HepG2 (cell line): Measurements from ENCODE around the gene TMEM252. TPM values are rescaled to one million over a fixed set of nuclear protein-coding genes. Genes with fewer than 3 reads are reported as not detected.

Experiments
- ATAC-seq: fragments of 200-7000 bp; cut with Tn5 transposase; 3 replicates; pipeline ENCODE4 v1.9.1; 2020; ENCODE audit warnings: mild to moderate bottlenecking, moderate library complexity
- BruUV-seq: library from RNA; stranded (reverse); fragments of 400-500 nt; replicated peaks from 2 replicates; lab custom pipeline; 2021; lab: Mats Ljungman, UMichigan
- CTCF ChIA-PET: fragments of 300-600 bp; formaldehyde crosslinking; extraction: SDS; loops from one replicate; lab custom pipeline; 2021; ENCODE audit warnings: low total read pairs, inconsistent platforms, low intra/inter-chr PET ratio; lab: Yijun Ruan, JAX
- POLR2A ChIA-PET: fragments of 350-600 bp; sonication (Branson Sonifier 250); formaldehyde crosslinking; loops from one replicate; lab custom pipeline; 2020; ENCODE audit warnings: antibody characterized with exemption, inconsistent platforms; lab: Yijun Ruan, JAX
- DNase-seq: peaks from one replicate; pipeline ENCODE4 v3.0.0-alpha.2; 2015; ENCODE audit warnings: low spot score
- FAIRE-seq: peaks from 3 replicates; lab custom pipeline; 2011; peaks lifted over from hg19 to GRCh38; lab: Jason Lieb, UNC
- H2AFZ ChIP-seq: one replicate; pipeline ENCODE4 v1.6.1; 2011; ENCODE audit warnings: low read length, inconsistent platforms
- H3K27ac ChIP-seq: fragments of 300-600 bp; 3 replicates; pipeline ENCODE4 v1.8.0; 2011; ENCODE audit warnings: mixed run types, mild to moderate bottlenecking, mixed read lengths, low read length, inconsistent platforms; ENCODE audit not compliant: insufficient read depth; ENCODE audit errors: extremely low read length
- H3K27me3 ChIP-seq, 2 experiments: fragments of 200-600 bp in 1 of 2; 2 replicates in 1 of 2; 3 replicates in 1 of 2; pipeline versions ENCODE4 v1.6.0 to v1.8.0; 2011; ENCODE audit warnings: low read length in 2 of 2, mild to moderate bottlenecking in 2 of 2, moderate library complexity in 2 of 2, inconsistent platforms in 1 of 2; ENCODE audit not compliant: insufficient read depth in 2 of 2, control insufficient read depth in 1 of 2
- H3K36me3 ChIP-seq, 2 experiments: fragments of 200-600 bp in 1 of 2; replicated peaks in 1 of 2; 2 replicates in 1 of 2; 3 replicates in 1 of 2; pipeline versions ENCODE4 v1.5.1 to v1.8.0; 2011; ENCODE audit warnings: low read length in 2 of 2, inconsistent platforms in 1 of 2; ENCODE audit not compliant: insufficient read depth in 2 of 2, control insufficient read depth in 1 of 2
- H3K4me1 ChIP-seq: 2 replicates; pipeline ENCODE4 v1.5.1; 2012; ENCODE audit warnings: low read length, inconsistent platforms; ENCODE audit not compliant: insufficient read depth
- H3K4me2 ChIP-seq: 2 replicates; pipeline ENCODE4 v1.6.0; 2011; ENCODE audit warnings: low read depth, low read length, inconsistent platforms
- H3K4me3 ChIP-seq, 3 experiments: fragments of 200-600 bp in 1 of 3; sonication (generic), shearing (Covaris generic) in 1 of 3; replicated peaks in 1 of 3; 2 replicates each; pipeline ENCODE4 v1.5.1; 2011 to 2016; ENCODE audit warnings: low read length in 3 of 3, inconsistent platforms in 2 of 3, low read depth in 2 of 3, mild to moderate bottlenecking in 2 of 3, control low read depth in 1 of 3, mixed read lengths in 1 of 3; ENCODE audit not compliant: insufficient read depth in 1 of 3
- H3K79me2 ChIP-seq: one replicate; pipeline ENCODE4 v1.6.1; 2011; ENCODE audit warnings: low read length, inconsistent platforms; ENCODE audit not compliant: insufficient read depth
- H3K9ac ChIP-seq: 2 replicates; pipeline ENCODE4 v1.6.0; 2011; ENCODE audit warnings: mild to moderate bottlenecking, low read depth, low read length, inconsistent platforms; ENCODE audit not compliant: insufficient read depth
- H3K9me3 ChIP-seq: 2 replicates; pipeline ENCODE4 v1.5.1; 2012; ENCODE audit warnings: mild to moderate bottlenecking, low read length
- H4K20me1 ChIP-seq: 2 replicates; pipeline ENCODE4 v1.6.0; 2011; ENCODE audit warnings: inconsistent platforms, mild to moderate bottlenecking, low read length, moderate library complexity; ENCODE audit not compliant: insufficient read depth
- ATM ChIP-seq: fragments of 450-650 bp; IDR thresholded peaks from 2 replicates; pipeline ENCODE4 v1.7.1; 2017; ENCODE audit warnings: mild to moderate bottlenecking, borderline replicate concordance
- FOXP1 ChIP-seq, 2 experiments: fragments of 450-650 bp in 1 of 2; IDR thresholded peaks; 2 replicates each; pipeline ENCODE4 v1.6.1; 2017 to 2018; ENCODE audit warnings: antibody characterized with exemption in 1 of 2
- FUBP1 ChIP-seq: sonication (generic); formaldehyde crosslinking; IDR thresholded peaks from 2 replicates; pipeline ENCODE4 v1.5.1; 2020; ENCODE audit warnings: missing genetic modification reagents, mild to moderate bottlenecking, borderline replicate concordance
- GZF1 ChIP-seq: sonication (generic); formaldehyde crosslinking; IDR thresholded peaks from 2 replicates; pipeline ENCODE4 v1.5.1; 2020; ENCODE audit warnings: mild to moderate bottlenecking, missing genetic modification reagents
- NFE2L1 ChIP-seq: sonication (generic); formaldehyde crosslinking; IDR thresholded peaks from 2 replicates; pipeline ENCODE4 v1.4.0; 2020; ENCODE audit warnings: missing genetic modification reagents, mild to moderate bottlenecking, borderline replicate concordance
- NR2F6 ChIP-seq, 2 experiments: IDR thresholded peaks; 2 replicates each; pipeline ENCODE4 v1.6.1; 2016; ENCODE audit warnings: antibody characterized with exemption in 1 of 2, mild to moderate bottlenecking in 1 of 2
- SIN3B ChIP-seq: fragments of 150-350 bp; IDR thresholded peaks from 2 replicates; pipeline ENCODE4 v1.6.1; 2014; ENCODE audit warnings: low read length
- TBP ChIP-seq: sonication (generic); formaldehyde crosslinking; IDR thresholded peaks from 2 replicates; pipeline ENCODE4 v1.5.0; 2020; ENCODE audit warnings: missing genetic modification reagents
- THYN1 ChIP-seq: sonication (generic); formaldehyde crosslinking; IDR thresholded peaks from 2 replicates; pipeline ENCODE4 v1.8.1; 2023; ENCODE audit warnings: low read depth, mild to moderate bottlenecking, moderate library complexity, missing genetic modification reagents, borderline replicate concordance
- ZNF143 ChIP-seq: sonication (generic); formaldehyde crosslinking; IDR thresholded peaks from 2 replicates; pipeline ENCODE4 v1.4.0; 2020; ENCODE audit warnings: missing genetic modification reagents
- ZNF274 ChIP-seq: sonication (generic); formaldehyde crosslinking; IDR thresholded peaks from 2 replicates; pipeline ENCODE4 v1.5.1; 2020; ENCODE audit warnings: mild to moderate bottlenecking, missing genetic modification reagents
- ZNF292 ChIP-seq: sonication (generic); formaldehyde crosslinking; IDR thresholded peaks from 2 replicates; pipeline ENCODE4 v1.8.1; 2022; ENCODE audit warnings: mild to moderate bottlenecking, low read depth, missing genetic modification reagents, borderline replicate concordance
- ZNF414 ChIP-seq: sonication (generic); formaldehyde crosslinking; IDR thresholded peaks from 2 replicates; pipeline ENCODE4 v1.5.0; 2020; ENCODE audit warnings: missing genetic modification reagents
- WGBS: methylation state at CpG from one replicate; pipeline ENCODE4 v1.1.6; 2017; ENCODE audit warnings: low lambda C conversion rate; 5-methylcytosine and 5-hydroxymethylcytosine counted together
- in situ Hi-C: cut with HindIII; loops from 2 replicates; pipeline ENCODE4 v1.10.0; 2017; ENCODE audit warnings: low pct_unique_long_range_greater_than_20kb; ENCODE audit not compliant: extremely low pct_ligation_motif_present
- intact Hi-C: fragments of 100-400 bp; cut with micrococcal nuclease; formaldehyde crosslinking; loops from one replicate; pipeline ENCODE4 v1.10.0; 2022; ENCODE audit not compliant: unreplicated experiment
- polyA plus RNA-seq, 8 experiments: library from polyadenylated mRNA; depleted of rRNA in 3 of 8; stranded (reverse) in 7 of 8; unstranded in 1 of 8; fragments of >200 nt; fragmentation: Illumina TruSeq in 4 of 8; extraction: Trizol in 4 of 8; gene quantifications; 2 replicates each; pipeline versions ENCODE4 v1.2.1 to v1.2.3, GENCODE V29; 2011 to 2016; ENCODE audit warnings: low read depth in 4 of 8, missing spikeins in 1 of 8, mixed read lengths in 1 of 8; ENCODE audit not compliant: insufficient read depth in 1 of 8
- total RNA-seq, 5 experiments: library from RNA; depleted of rRNA; stranded (reverse); fragments of >200 nt; fragmentation: Illumina TruSeq; extraction: Trizol; gene quantifications; 2 replicates each; pipeline ENCODE4 v1.2.3, GENCODE V29; 2016; ENCODE audit warnings: low read depth in 1 of 5

TMEM252 gene
- total and polyA plus RNA-seq, 2 of the 13 experiments (the other 11 are each of a cell fraction or from before 2014, with no cell fraction given): not detected

DNA sequence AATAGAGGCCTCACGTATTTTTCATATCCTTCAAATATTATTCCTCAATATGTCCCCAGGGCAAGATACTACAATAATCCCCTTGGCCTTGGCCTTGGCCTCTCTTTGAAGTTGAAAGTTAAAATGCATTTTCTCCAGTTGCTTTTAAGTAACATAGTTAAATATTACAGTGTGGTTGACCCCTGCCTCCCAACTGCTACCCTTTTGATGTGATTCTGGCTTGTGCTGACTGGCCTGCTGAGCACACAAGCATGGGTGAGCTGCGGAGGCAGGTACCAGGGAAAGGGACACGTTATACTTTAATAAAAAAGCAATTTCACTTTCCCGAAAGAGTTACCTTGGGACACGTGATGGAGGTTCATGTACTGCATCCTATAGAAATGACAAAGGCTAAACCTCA is 17.9 kb upstream of the TMEM252 start:
- Histone ChIP-seq H3K36me3 (no peaks in the 10 kb centered on the region), H3K79me2 (no peaks in the 10 kb centered on the region), H3K9me3 (no peaks in the 10 kb centered on the region), H4K20me1 (no peaks in the 10 kb centered on the region), H3K27ac (no peak overlapping the region), H3K9ac (no peak overlapping the region), H3K27me3 (no peaks in the 10 kb centered on the region), H2AFZ (no peak overlapping the region), H3K4me1 (0 out of 2 replicates have a peak, but pooled peaks cover 5% of the 10 kb centered on the region), H3K4me2 (no peak overlapping the region), H3K4me3 (no peak overlapping the region)
- ATAC-seq (no peak), FAIRE-seq (no peak), DNase-seq (no peak)
- ChIA-PET POLR2A (no interaction called here), CTCF (no interaction called here)
- intact Hi-C loops: no loop called here
- BruUV-seq: no TSS peak
- TF ChIP-seq ZNF143 (CRISPR knock-in tag): no peak
- TF ChIP-seq TBP (CRISPR knock-in tag): no peak
- no peak for TF ChIP-seq ZNF414 (CRISPR knock-in tag)
- TF ChIP-seq ZNF292: no peak
- TF ChIP-seq FUBP1: no peak
- no peak for TF ChIP-seq ATM
- TF ChIP-seq NFE2L1: no peak
- no peak for TF ChIP-seq THYN1
- TF ChIP-seq FOXP1 (IDR thresholded peaks at IDR 0.05): no peak
- TF ChIP-seq FOXP1 (CRISPR knock-in tag; IDR thresholded peaks at IDR 0.05): no peak
- no peak for TF ChIP-seq GZF1 (CRISPR knock-in tag)
- TF ChIP-seq ZNF274 (CRISPR knock-in tag): no peak
- TF ChIP-seq NR2F6 (IDR thresholded peaks at IDR 0.05): no peak
- TF ChIP-seq NR2F6 (CRISPR knock-in tag; IDR thresholded peaks at IDR 0.05): no peak
- no peak for TF ChIP-seq SIN3B
- WGBS: 3% methylated on average over 5 of the region's 5 CpGs
- in situ Hi-C loops: no loop called here
